CD4-positive, alpha-beta memory T cell (primary cell): ENCODE results near the gene ZNF22. TPM values are rescaled to one million over a fixed set of nuclear protein-coding genes. Genes with fewer than 3 reads are reported as not detected.

Experiments
- CTCF ChIA-PET: fragments of 350-600 bp; sonication (Branson Sonifier 250); formaldehyde crosslinking; loops from one replicate; lab custom pipeline; 2021; ENCODE audit warnings: inconsistent platforms; ENCODE audit not compliant: partially characterized antibody; lab: Charles Lee
- POLR2A ChIA-PET: fragments of 350-600 bp; sonication (Branson Sonifier 250); formaldehyde crosslinking; loops from one replicate; lab custom pipeline; 2021; ENCODE audit not compliant: partially characterized antibody; lab: Charles Lee
- DNase-seq, 5 donors: peaks; one replicate each; pipeline versions ENCODE4 v3.0.0 to v3.0.0-alpha.2; 2020 to 2022; ENCODE audit warnings: mixed read lengths in 1 of 5
- H3K27ac ChIP-seq: one replicate; pipeline ENCODE4 v1.7.0; 2013; ENCODE audit warnings: low read depth, low read length
- H3K27me3 ChIP-seq: 2 replicates; pipeline ENCODE4 v1.7.0; 2013; ENCODE audit warnings: mild to moderate bottlenecking, low read length, moderate library complexity; ENCODE audit not compliant: insufficient read depth
- H3K36me3 ChIP-seq: 2 replicates; pipeline ENCODE4 v1.7.0; 2013; ENCODE audit warnings: mild to moderate bottlenecking, low read length, moderate library complexity; ENCODE audit not compliant: insufficient read depth
- H3K4me1 ChIP-seq: 2 replicates; pipeline ENCODE4 v1.7.0; 2013; ENCODE audit warnings: mild to moderate bottlenecking, low read length, moderate library complexity; ENCODE audit not compliant: insufficient read depth
- H3K4me3 ChIP-seq, 2 donors: one replicate each; pipeline ENCODE4 v1.7.0; 2013; ENCODE audit warnings: low read length in 2 of 2, mild to moderate bottlenecking in 1 of 2
- H3K9me3 ChIP-seq, 2 donors: one replicate each; pipeline ENCODE4 v1.7.0; 2013; ENCODE audit warnings: low read length in 2 of 2, control low read depth in 1 of 2; ENCODE audit not compliant: control insufficient read depth in 1 of 2
- H3K27ac Mint-ChIP-seq, 7 donors: one replicate each; pipeline ENCODE4 v1.8.0; 2020 to 2021; ENCODE audit warnings: mixed read lengths in 7 of 7, mild to moderate bottlenecking in 6 of 7, inconsistent platforms in 3 of 7, moderate library complexity in 3 of 7
- H3K27me3 Mint-ChIP-seq, 2 donors: one replicate each; pipeline ENCODE4 v1.8.0; 2020 to 2021; ENCODE audit warnings: mixed read lengths in 2 of 2
- H3K36me3 Mint-ChIP-seq, 2 donors: one replicate each; pipeline ENCODE4 v1.8.0; 2020 to 2021; ENCODE audit warnings: mixed read lengths in 2 of 2, inconsistent platforms in 1 of 2, mild to moderate bottlenecking in 1 of 2
- H3K4me1 Mint-ChIP-seq, 4 donors: one replicate each; pipeline ENCODE4 v1.8.0; 2020 to 2021; ENCODE audit warnings: mixed read lengths in 4 of 4, mild to moderate bottlenecking in 1 of 4
- H3K4me3 Mint-ChIP-seq, 8 donors: one replicate each; pipeline ENCODE4 v1.8.0; 2020 to 2021; ENCODE audit warnings: mixed read lengths in 8 of 8, mild to moderate bottlenecking in 7 of 8, moderate library complexity in 6 of 8, inconsistent platforms in 3 of 8
- H3K9me3 Mint-ChIP-seq, 8 donors: one replicate each; pipeline ENCODE4 v1.8.0; 2020 to 2021; ENCODE audit warnings: mixed read lengths in 8 of 8, mild to moderate bottlenecking in 5 of 8, inconsistent platforms in 3 of 8, moderate library complexity in 1 of 8
- intact Hi-C: fragments of 100-400 bp; cut with micrococcal nuclease; formaldehyde crosslinking; loops from one replicate; pipeline ENCODE4 v1.15.1; 2023
- polyA plus RNA-seq, 2 donors: library from polyadenylated mRNA; unstranded; fragments of 300-500 nt; fragmentation: Illumina TruSeq; gene quantifications; one replicate each; pipeline ENCODE4 v1.2.3, GENCODE V29; 2021
- total RNA-seq, 2 experiments: library from RNA; stranded (reverse); gene quantifications; one replicate each; pipeline ENCODE4 v1.2.3, GENCODE V29; 2021

The ZNF22 gene
- total and polyA plus RNA-seq, 4 experiments from 2014 or later = 26.9 to 40.6 (median 30.8) TPM

- Histone ChIP-seq H3K27ac (no peak overlapping the region), H3K9me3 (no peaks in the 10 kb centered on the region), H3K4me1 (no peaks in the 10 kb centered on the region), H3K36me3 (no peaks in the 10 kb centered on the region), H3K4me3 (no peak overlapping the region), H3K27me3 (peaks cover 4% of the 10 kb centered on the region)
- Mint-ChIP-seq H3K4me3 (no peak overlapping the region), H3K4me1 (no peaks in the 10 kb centered on the region), H3K27ac (no peak overlapping the region), H3K36me3 (no peaks in the 10 kb centered on the region), H3K9me3 (peaks cover 0 to 2% (median 0%) of the 10 kb centered on the region in 8 donors), H3K27me3 (peaks cover 6 to 13% of the 10 kb centered on the region in 2 donors)
- ChIA-PET CTCF (interaction anchor here (0.8 kb wide), 1 partner anchor 12 kb away, joined by 3 read pairs; no protein-coding TSS in a partner anchor), POLR2A (no interaction called here)
- intact Hi-C loops = loop anchor here (1.0 kb wide), 1 partner anchor 42 kb away; no protein-coding TSS in a partner anchor
- DNase-seq = no peak
Measured at GRCh38 chr10:45040921-45041542, 40.3 kb downstream of the ZNF22 start.

- no peak for DNase-seq
- H3K27me3 Mint-ChIP-seq = peaks cover 2 to 7% of the 10 kb centered on the region in 2 donors
- no peak overlapping the region for H3K4me3 Mint-ChIP-seq
- H3K9me3 ChIP-seq = no peaks in the 10 kb centered on the region
- H3K36me3 ChIP-seq = no peaks in the 10 kb centered on the region
- ChIA-PET CTCF (no interaction called here), POLR2A (no interaction called here)
- H3K27ac Mint-ChIP-seq = no peak overlapping the region
- H3K4me3 ChIP-seq = no peak overlapping the region
- H3K4me1 ChIP-seq = no peaks in the 10 kb centered on the region
- H3K4me1 Mint-ChIP-seq = no peaks in the 10 kb centered on the region
- H3K36me3 Mint-ChIP-seq = no peaks in the 10 kb centered on the region
- no peaks in the 10 kb centered on the region for H3K27me3 ChIP-seq
- no peak overlapping the region for H3K27ac ChIP-seq
- intact Hi-C loops = no loop called here
- peaks cover 0 to 18% (median 11%) of the 10 kb centered on the region in 8 donors for H3K9me3 Mint-ChIP-seq
Measured at GRCh38 chr10:45044290-45044689, 43.6 kb downstream of the ZNF22 start.

- Histone ChIP-seq H3K36me3 (no peaks in the 10 kb centered on the region), H3K27me3 (no peaks in the 10 kb centered on the region), H3K4me1 (no peaks in the 10 kb centered on the region), H3K9me3 (no peaks in the 10 kb centered on the region), H3K27ac (no peak overlapping the region), H3K4me3 (no peak overlapping the region)
- DNase-seq = no peak
- intact Hi-C loops = no loop called here
- Mint-ChIP-seq H3K27me3 (peaks cover 6 to 19% of the 10 kb centered on the region in 2 donors), H3K27ac (no peak overlapping the region), H3K9me3 (peaks cover 2 to 29% (median 18%) of the 10 kb centered on the region in 8 donors), H3K4me1 (no peaks in the 10 kb centered on the region), H3K36me3 (no peaks in the 10 kb centered on the region), H3K4me3 (no peak overlapping the region)
- POLR2A ChIA-PET = no interaction called here
- CTCF ChIA-PET = no interaction called here
Measured at GRCh38 chr10:45050551-45051235, 50.0 kb downstream of the ZNF22 start.

- POLR2A ChIA-PET = no interaction called here
- H3K36me3 Mint-ChIP-seq = no peaks in the 10 kb centered on the region
- no peak overlapping the region for H3K4me3 ChIP-seq
- peaks cover 2 to 26% (median 18%) of the 10 kb centered on the region in 8 donors for H3K9me3 Mint-ChIP-seq
- H3K36me3 ChIP-seq = no peaks in the 10 kb centered on the region
- no peaks in the 10 kb centered on the region for H3K4me1 ChIP-seq
- DNase-seq = no peak
- intact Hi-C loops = no loop called here
- no peak overlapping the region for H3K27ac ChIP-seq
- peaks cover 9 to 16% of the 10 kb centered on the region in 2 donors for H3K27me3 Mint-ChIP-seq
- H3K4me1 Mint-ChIP-seq = no peaks in the 10 kb centered on the region
- H3K4me3 Mint-ChIP-seq = no peak overlapping the region
- CTCF ChIA-PET = interaction anchor here (1.0 kb wide), 1 partner anchor 11 kb away, joined by 3 read pairs; no protein-coding TSS in a partner anchor
- H3K9me3 ChIP-seq = no peaks in the 10 kb centered on the region
- no peak overlapping the region for H3K27ac Mint-ChIP-seq
- H3K27me3 ChIP-seq = no peaks in the 10 kb centered on the region
Measured at GRCh38 chr10:45052700-45053099, 52.0 kb downstream of the ZNF22 start.

GRCh38 chr10:45053569-45054100 lies 52.9 kb downstream of the ZNF22 start:
- Mint-ChIP-seq H3K4me1 (no peaks in the 10 kb centered on the region), H3K4me3 (no peak overlapping the region), H3K27me3 (peaks cover 14 to 17% of the 10 kb centered on the region in 2 donors), H3K36me3 (no peaks in the 10 kb centered on the region), H3K27ac (no peak overlapping the region), H3K9me3 (peaks cover 2 to 17% (median 10%) of the 10 kb centered on the region in 8 donors)
- no peak overlapping the region for H3K27ac ChIP-seq
- no peaks in the 10 kb centered on the region for H3K9me3 ChIP-seq
- no peak overlapping the region for H3K4me3 ChIP-seq
- H3K36me3 ChIP-seq = no peaks in the 10 kb centered on the region
- intact Hi-C loops = no loop called here
- ChIA-PET CTCF (interaction anchor here (1.0 kb wide), 1 partner anchor 12 kb away, joined by 3 read pairs; no protein-coding TSS in a partner anchor), POLR2A (no interaction called here)
- H3K27me3 ChIP-seq = no peaks in the 10 kb centered on the region
- no peak for DNase-seq
- no peaks in the 10 kb centered on the region for H3K4me1 ChIP-seq

Other genes with a start within 250 kb of the ZNF22 start
- not detected for gene TMEM72, start 89.6 kb upstream of the ZNF22 start, total RNA-seq
- not detected for gene TMEM72, start 89.6 kb upstream of the ZNF22 start, polyA plus RNA-seq
- 1 to 10 TPM; 1.6 to 1.8 TPM for gene RASSF4, start 41.1 kb upstream of the ZNF22 start, total RNA-seq
- gene RASSF4, start 41.1 kb upstream of the ZNF22 start, polyA plus RNA-seq = under 1 TPM; 0.08 to 0.21 TPM
- not detected for gene DEPP1, start 22.1 kb upstream of the ZNF22 start, total RNA-seq
- gene DEPP1, start 22.1 kb upstream of the ZNF22 start, polyA plus RNA-seq = not detected